Liver (tissue), 9 donors: ENCODE results near the gene PCTP. TPM values are rescaled to one million over a fixed set of nuclear protein-coding genes. Genes with fewer than 3 reads are reported as not detected.

Experiments used
- DNase-seq: peaks from one replicate; pipeline ENCODE4 v3.0.0-alpha.2; 2017; ENCODE audit warnings: low spot score
- H3K27ac ChIP-seq, 2 donors: one replicate each; pipeline ENCODE4 v1.7.0; 2013; ENCODE audit warnings: inconsistent platforms in 2 of 2, low read length in 2 of 2, control low read depth in 1 of 2, low read depth in 1 of 2, mild to moderate bottlenecking in 1 of 2
- H3K27me3 ChIP-seq, 4 donors: one replicate each; pipeline versions ENCODE4 v1.6.1 to v1.7.0; 2013; ENCODE audit warnings: low read length in 3 of 4, inconsistent platforms in 1 of 4, mild to moderate bottlenecking in 1 of 4, moderate library complexity in 1 of 4; ENCODE audit not compliant: control insufficient read depth in 4 of 4, insufficient read depth in 4 of 4
- H3K36me3 ChIP-seq, 4 donors: one replicate each; pipeline versions ENCODE4 v1.6.1 to v1.7.0; 2013; ENCODE audit warnings: low read length in 3 of 4, mild to moderate bottlenecking in 3 of 4, low read depth in 1 of 4, moderate library complexity in 1 of 4; ENCODE audit not compliant: control insufficient read depth in 4 of 4, insufficient read depth in 3 of 4
- H3K4me1 ChIP-seq, 4 donors: one replicate each; pipeline versions ENCODE4 v1.6.1 to v1.7.0; 2013; ENCODE audit warnings: low read length in 3 of 4, mild to moderate bottlenecking in 3 of 4, moderate library complexity in 1 of 4; ENCODE audit not compliant: control insufficient read depth in 4 of 4, insufficient read depth in 4 of 4
- H3K4me3 ChIP-seq, 3 donors: one replicate each; pipeline versions ENCODE4 v1.6.1 to v1.7.0; 2013; ENCODE audit warnings: low read length in 3 of 3, control low read depth in 1 of 3, low read depth in 1 of 3, mild to moderate bottlenecking in 1 of 3
- H3K9ac ChIP-seq, 2 donors: one replicate each; pipeline ENCODE4 v1.7.0; 2013; ENCODE audit warnings: low read length in 2 of 2, mild to moderate bottlenecking in 2 of 2, moderate library complexity in 2 of 2, control low read depth in 1 of 2, low read depth in 1 of 2
- H3K9me3 ChIP-seq, 4 donors: one replicate each; pipeline versions ENCODE4 v1.6.1 to v1.7.0; 2013; ENCODE audit warnings: low read length in 3 of 4; ENCODE audit not compliant: control insufficient read depth in 4 of 4
- ATF3 ChIP-seq: IDR thresholded peaks from 2 replicates; pipeline ENCODE4 v1.6.1; 2016; ENCODE audit warnings: antibody characterized with exemption
- CTCF ChIP-seq: fragments of 150-350 bp; IDR thresholded peaks from 2 replicates; pipeline ENCODE4 v1.5.1; 2017; ENCODE audit warnings: improper control_type of control experiment, low read depth, low read length; ENCODE audit not compliant: missing input control
- EGR1 ChIP-seq, 2 donors: IDR thresholded peaks; 2 replicates each; pipeline ENCODE4 v1.6.1; 2016 to 2018; ENCODE audit warnings: antibody characterized with exemption in 2 of 2, low read depth in 2 of 2
- FOXA1 ChIP-seq: IDR thresholded peaks from 2 replicates; pipeline ENCODE4 v1.6.1; 2016; ENCODE audit warnings: antibody characterized with exemption
- FOXA2 ChIP-seq: IDR thresholded peaks from 2 replicates; pipeline ENCODE4 v1.6.1; 2016; ENCODE audit warnings: antibody characterized with exemption
- GABPA ChIP-seq, 2 donors: IDR thresholded peaks in 1 of 2; conservative IDR thresholded peaks in 1 of 2; 2 replicates each; pipeline ENCODE4 v1.6.1; 2016; ENCODE audit warnings: antibody characterized with exemption in 2 of 2, mild to moderate bottlenecking in 1 of 2, moderate library complexity in 1 of 2
- HNF4A ChIP-seq, 2 donors: conservative IDR thresholded peaks; 2 replicates each; pipeline ENCODE4 v1.6.1; 2016; ENCODE audit warnings: antibody characterized with exemption in 2 of 2, mild to moderate bottlenecking in 2 of 2
- HNF4G ChIP-seq: IDR thresholded peaks from 2 replicates; pipeline ENCODE4 v1.6.1; 2016; ENCODE audit warnings: antibody characterized with exemption
- JUND ChIP-seq, 2 donors: IDR thresholded peaks; 2 replicates each; pipeline ENCODE4 v1.6.1; 2016; ENCODE audit warnings: antibody characterized with exemption in 2 of 2
- MAX ChIP-seq: IDR thresholded peaks from 2 replicates; pipeline ENCODE4 v1.6.1; 2016; ENCODE audit warnings: antibody characterized with exemption
- NR2F2 ChIP-seq: IDR thresholded peaks from 2 replicates; pipeline ENCODE4 v1.6.1; 2016; ENCODE audit warnings: antibody characterized with exemption
- RAD21 ChIP-seq, 2 donors: IDR thresholded peaks; 2 replicates each; pipeline ENCODE4 v1.6.1; 2016; ENCODE audit warnings: antibody characterized with exemption in 2 of 2, mild to moderate bottlenecking in 2 of 2
- REST ChIP-seq: IDR thresholded peaks from 2 replicates; pipeline ENCODE4 v1.6.1; 2016; ENCODE audit warnings: antibody characterized with exemption, mild to moderate bottlenecking
- RXRA ChIP-seq, 2 donors: IDR thresholded peaks; 2 replicates each; pipeline ENCODE4 v1.6.1; 2017 to 2018; ENCODE audit warnings: antibody characterized with exemption in 2 of 2, mild to moderate bottlenecking in 1 of 2
- SP1 ChIP-seq: IDR thresholded peaks from 2 replicates; pipeline ENCODE4 v1.6.1; 2018; ENCODE audit warnings: antibody characterized with exemption, mild to moderate bottlenecking
- TAF1 ChIP-seq: conservative IDR thresholded peaks from 2 replicates; pipeline ENCODE4 v1.6.1; 2016; ENCODE audit warnings: antibody characterized with exemption, mild to moderate bottlenecking
- ZBTB33 ChIP-seq: IDR thresholded peaks from 2 replicates; pipeline ENCODE4 v1.6.1; 2016; ENCODE audit warnings: antibody characterized with exemption
- WGBS: extraction: QIAGEN DNeasy Blood & Tissue Kit; methylation state at CpG from one replicate; pipeline ENCODE4 v1.1.7; 2013; 5-methylcytosine and 5-hydroxymethylcytosine counted together
- polyA plus RNA-seq, 2 donors: library from polyadenylated mRNA; stranded (reverse) in 1 of 2; unstranded in 1 of 2; fragments of 200-250 nt in 1 of 2; fragments of >200 nt in 1 of 2; fragmentation: Nextera tagmentation in 1 of 2; extraction: Ambion mirVana in 1 of 2; gene quantifications; one replicate each; pipeline versions ENCODE4 v1.2.1 to v1.2.3, GENCODE V29; 2013 to 2015
- total RNA-seq, 2 donors: library from RNA; depleted of rRNA; stranded (reverse); fragments of >200 nt; gene quantifications; one replicate each; pipeline ENCODE4 v1.2.3, GENCODE V29; 2014
- donor health status: healthy.
- donor health status: healthy.
- donor health status: healthy.
- donor health status: healthy.
- donor health status: healthy.

PCTP gene
- total and polyA plus RNA-seq, 4 donors: 25.0 to 79.0 (median 55.8) TPM

- no peak overlapping the region for H3K9ac ChIP-seq
- no peaks in the 10 kb centered on the region for H3K9me3 ChIP-seq
- no peak overlapping the region for H3K4me3 ChIP-seq
- no peaks in the 10 kb centered on the region for H3K36me3 ChIP-seq
- DNase-seq: no peak
- TF ChIP-seq ATF3 (no peak), REST (no peak)
- 89% methylated on average over 5 of the region's 5 CpGs for WGBS
- H3K4me1 ChIP-seq: peaks cover 2 to 33% (median 23%) of the 10 kb centered on the region in 4 donors
- H3K27me3 ChIP-seq: no peaks in the 10 kb centered on the region
- no peak overlapping the region for H3K27ac ChIP-seq
These were observed 22.0 kb upstream of the PCTP start for GRCh38 chr17:55728833-55729232.

GRCh38 chr17:55729484-55729883 is 21.4 kb upstream of the PCTP start:
- Histone ChIP-seq H3K27me3 (no peaks in the 10 kb centered on the region), H3K9ac (no peak overlapping the region), H3K4me1 (peaks cover 2 to 36% (median 23%) of the 10 kb centered on the region in 4 donors), H3K9me3 (no peaks in the 10 kb centered on the region), H3K27ac (no peak overlapping the region), H3K4me3 (no peak overlapping the region), H3K36me3 (no peaks in the 10 kb centered on the region)
- 83% methylated on average over 1 of the region's 1 CpG for WGBS
- TF ChIP-seq HNF4G: no peak
- TF ChIP-seq JUND (IDR thresholded peaks at IDR 0.05): no peak
- TF ChIP-seq NR2F2: no peak
- DNase-seq: no peak

- Histone ChIP-seq H3K27me3 (no peaks in the 10 kb centered on the region), H3K9ac (no peak overlapping the region), H3K36me3 (no peaks in the 10 kb centered on the region), H3K9me3 (no peaks in the 10 kb centered on the region), H3K27ac (no peak overlapping the region), H3K4me3 (peak overlapping the region in 1 of 3 donors; percentile 18), H3K4me1 (peaks cover 2 to 36% (median 23%) of the 10 kb centered on the region in 4 donors)
- WGBS: 11% methylated on average over 1 of the region's 1 CpG
- DNase-seq: no peak
- no peak for TF ChIP-seq MAX
- no peak for TF ChIP-seq EGR1 (IDR thresholded peaks at IDR 0.05; ENCODE audit: low read depth in 2 of 2)
- no peak for TF ChIP-seq REST
- no peak for TF ChIP-seq CTCF
- no peak for TF ChIP-seq GABPA (IDR thresholded peaks at IDR 0.05 in 1 of 2, conservative IDR thresholded peaks at IDR 0.05 in 1 of 2)
- TF ChIP-seq ZBTB33: no peak
- TF ChIP-seq SP1: no peak
- no peak for TF ChIP-seq RXRA (IDR thresholded peaks at IDR 0.05)
- TF ChIP-seq FOXA2: no peak
- TF ChIP-seq TAF1: no peak
- no peak for TF ChIP-seq HNF4A (conservative IDR thresholded peaks at IDR 0.05)
- TF ChIP-seq HNF4G: no peak
- TF ChIP-seq NR2F2: no peak
- TF ChIP-seq ATF3: no peak
- no peak for TF ChIP-seq RAD21 (IDR thresholded peaks at IDR 0.05)
- TF ChIP-seq FOXA1: no peak
- TF ChIP-seq JUND (IDR thresholded peaks at IDR 0.05): no peak
These were observed 20.5 kb upstream of the PCTP start for GRCh38 chr17:55730380-55730779.
